ENCODE results near the gene RPUSD4. TPM values are rescaled to one million over a fixed set of nuclear protein-coding genes. Genes with fewer than 3 reads are reported as not detected.

RPUSD4 gene
- total RNA-seq, 4 donors from 2014 or later = 15.0 to 19.9 (median 17.6) TPM

- Histone ChIP-seq H3K27ac (replicated peaks in 1 of 4) (no peak overlapping the region), H3K4me3 (no peak overlapping the region), H3K9me3 (peaks cover 0 to 6% (median 0%) of the 10 kb centered on the region in 4 donors), H3K36me3 (no peaks in the 10 kb centered on the region), H3K4me1 (peaks cover 0 to 8% (median 3%) of the 10 kb centered on the region in 4 donors), H3K27me3 (no peaks in the 10 kb centered on the region)
- 87% methylated on average over 8 of the region's 8 CpGs for WGBS
- intact Hi-C loops (cut with DNase I) = no loop called here
- TF ChIP-seq POLR2A (IDR thresholded peaks at IDR 0.05; ENCODE audit: low read depth) (no peak), POLR2AphosphoS5 (IDR thresholded peaks at IDR 0.05) (no peak), EP300 (IDR thresholded peaks at IDR 0.05) (no peak)
- TF ChIP-seq, protein P1, sequence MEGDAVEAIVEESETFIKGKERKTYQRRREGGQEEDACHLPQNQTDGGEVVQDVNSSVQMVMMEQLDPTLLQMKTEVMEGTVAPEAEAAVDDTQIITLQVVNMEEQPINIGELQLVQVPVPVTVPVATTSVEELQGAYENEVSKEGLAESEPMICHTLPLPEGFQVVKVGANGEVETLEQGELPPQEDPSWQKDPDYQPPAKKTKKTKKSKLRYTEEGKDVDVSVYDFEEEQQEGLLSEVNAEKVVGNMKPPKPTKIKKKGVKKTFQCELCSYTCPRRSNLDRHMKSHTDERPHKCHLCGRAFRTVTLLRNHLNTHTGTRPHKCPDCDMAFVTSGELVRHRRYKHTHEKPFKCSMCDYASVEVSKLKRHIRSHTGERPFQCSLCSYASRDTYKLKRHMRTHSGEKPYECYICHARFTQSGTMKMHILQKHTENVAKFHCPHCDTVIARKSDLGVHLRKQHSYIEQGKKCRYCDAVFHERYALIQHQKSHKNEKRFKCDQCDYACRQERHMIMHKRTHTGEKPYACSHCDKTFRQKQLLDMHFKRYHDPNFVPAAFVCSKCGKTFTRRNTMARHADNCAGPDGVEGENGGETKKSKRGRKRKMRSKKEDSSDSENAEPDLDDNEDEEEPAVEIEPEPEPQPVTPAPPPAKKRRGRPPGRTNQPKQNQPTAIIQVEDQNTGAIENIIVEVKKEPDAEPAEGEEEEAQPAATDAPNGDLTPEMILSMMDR (IDR thresholded peaks at IDR 0.05) = no peak
- DNase-seq (ENCODE audit: extremely low spot score) = no peak
These were observed 34.5 kb downstream of the RPUSD4 start for GRCh38 chr11:126176853-126177470.

DNA sequence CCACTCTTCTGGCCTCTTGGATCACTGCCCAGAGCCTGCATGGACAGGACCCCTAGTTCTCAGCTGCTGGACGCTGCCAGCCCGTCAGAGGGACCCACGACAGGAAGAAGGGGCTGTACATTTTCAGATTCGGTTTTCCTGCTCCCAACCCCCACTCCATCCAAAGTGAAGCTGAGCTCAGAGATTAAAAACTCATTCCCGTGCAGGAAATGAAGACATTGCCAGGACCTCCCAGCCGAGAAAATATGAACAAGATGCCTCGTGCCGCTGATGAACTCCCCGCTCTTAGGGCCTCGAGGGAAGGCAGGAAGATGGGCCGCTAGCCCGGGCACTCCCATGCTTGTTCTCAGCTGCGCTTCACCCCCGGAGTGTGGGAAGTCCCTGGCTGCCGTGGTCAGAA lies 36.1 kb downstream of the RPUSD4 start:
- Histone ChIP-seq H3K4me1 (peaks cover 0 to 8% (median 3%) of the 10 kb centered on the region in 4 donors), H3K36me3 (no peaks in the 10 kb centered on the region), H3K9me3 (peaks cover 0 to 3% (median 0%) of the 10 kb centered on the region in 4 donors), H3K4me3 (no peak overlapping the region), H3K27me3 (no peaks in the 10 kb centered on the region), H3K27ac (replicated peaks in 1 of 4) (no peak overlapping the region)
- 56% methylated on average over 11 of the region's 15 CpGs for WGBS
- intact Hi-C loops (cut with DNase I) = no loop called here
- no peak for TF ChIP-seq POLR2A (IDR thresholded peaks at IDR 0.05; ENCODE audit: low read depth)
- TF ChIP-seq, protein P1 (IDR thresholded peaks at IDR 0.05) = no peak
- TF ChIP-seq POLR2AphosphoS5 (IDR thresholded peaks at IDR 0.05) = no peak
- no peak for TF ChIP-seq EP300 (IDR thresholded peaks at IDR 0.05)
- no peak for DNase-seq (ENCODE audit: extremely low spot score)

DNA sequence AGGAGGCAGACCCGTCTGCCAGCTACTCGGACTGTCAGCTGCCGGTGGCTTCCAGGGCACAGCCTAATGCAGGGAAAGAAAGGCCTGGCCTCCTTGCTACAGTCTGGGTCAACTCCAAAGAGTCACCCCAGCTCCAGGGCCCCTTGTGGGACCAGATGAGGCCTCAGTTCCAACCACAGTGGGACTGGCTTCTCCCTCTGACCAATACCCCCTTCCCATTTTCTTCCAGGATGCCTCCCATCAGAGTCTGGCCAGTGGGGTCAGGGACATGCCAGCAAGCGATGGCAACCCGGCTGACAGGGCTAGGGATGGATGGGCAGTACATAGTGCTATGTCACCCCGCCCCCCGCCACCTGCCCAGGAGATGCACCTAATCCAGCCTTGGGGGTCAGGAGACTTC lies 36.6 kb downstream of the RPUSD4 start:
- no peaks in the 10 kb centered on the region for H3K36me3 ChIP-seq
- TF ChIP-seq POLR2A (IDR thresholded peaks at IDR 0.05; ENCODE audit: low read depth) (no peak), EP300 (IDR thresholded peaks at IDR 0.05) (no peak), POLR2AphosphoS5 (IDR thresholded peaks at IDR 0.05) (no peak)
- TF ChIP-seq, protein P1 (IDR thresholded peaks at IDR 0.05) = no peak
- no peak overlapping the region for H3K4me3 ChIP-seq
- no peak for DNase-seq (ENCODE audit: extremely low spot score)
- H3K4me1 ChIP-seq = peaks cover 0 to 8% (median 3%) of the 10 kb centered on the region in 4 donors
- intact Hi-C loops (cut with DNase I) = no loop called here
- 100% methylated on average over 7 of the region's 7 CpGs for WGBS
- no peak overlapping the region for H3K27ac ChIP-seq (replicated peaks in 1 of 4)
- no peaks in the 10 kb centered on the region for H3K9me3 ChIP-seq
- no peaks in the 10 kb centered on the region for H3K27me3 ChIP-seq

GRCh38 chr11:126173257-126173656 lies 38.2 kb downstream of the RPUSD4 start:
- H3K27ac ChIP-seq (replicated peaks in 1 of 4) = no peak overlapping the region
- H3K27me3 ChIP-seq = no peaks in the 10 kb centered on the region
- no peak overlapping the region for H3K4me3 ChIP-seq
- WGBS = 85% methylated on average over 9 of the region's 9 CpGs
- H3K9me3 ChIP-seq = no peaks in the 10 kb centered on the region
- intact Hi-C loops (cut with DNase I) = no loop called here
- no peaks in the 10 kb centered on the region for H3K36me3 ChIP-seq
- DNase-seq (ENCODE audit: extremely low spot score) = no peak
- H3K4me1 ChIP-seq = peaks cover 0 to 8% (median 3%) of the 10 kb centered on the region in 4 donors
- TF ChIP-seq, protein P1 (IDR thresholded peaks at IDR 0.05) = no peak
- TF ChIP-seq EP300 (IDR thresholded peaks at IDR 0.05) (no peak), POLR2A (IDR thresholded peaks at IDR 0.05; ENCODE audit: low read depth) (no peak)

DNA sequence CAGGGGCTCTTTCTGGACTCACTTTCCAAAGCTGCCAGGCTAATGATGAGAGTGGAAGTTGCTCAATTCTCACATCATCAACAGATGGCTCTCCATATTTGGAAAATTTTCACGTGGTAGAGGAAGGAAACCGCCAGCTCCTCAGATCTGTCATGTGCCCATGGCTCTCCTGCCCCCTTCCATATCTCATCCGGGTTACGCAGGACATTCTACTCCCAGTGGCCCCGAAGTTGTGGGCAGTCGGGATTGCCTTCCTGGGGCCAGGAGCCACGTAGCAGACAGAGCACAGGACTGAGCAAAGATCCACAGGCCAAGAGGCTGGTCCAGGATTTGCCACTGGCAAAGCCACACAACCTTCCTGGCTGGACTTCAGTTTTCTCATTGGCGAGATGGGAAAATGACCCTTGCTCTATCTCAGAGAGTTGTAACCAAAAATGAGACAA lies 38.8 kb downstream of the RPUSD4 start:
- Histone ChIP-seq H3K27ac (replicated peaks in 1 of 4) (no peak overlapping the region), H3K4me3 (no peak overlapping the region), H3K36me3 (no peaks in the 10 kb centered on the region), H3K27me3 (no peaks in the 10 kb centered on the region), H3K4me1 (peaks cover 0 to 8% (median 3%) of the 10 kb centered on the region in 4 donors), H3K9me3 (no peaks in the 10 kb centered on the region)
- WGBS = 88% methylated on average over 8 of the region's 8 CpGs
- intact Hi-C loops (cut with DNase I) = no loop called here
- no peak for DNase-seq (ENCODE audit: extremely low spot score)
- TF ChIP-seq POLR2A (IDR thresholded peaks at IDR 0.05; ENCODE audit: low read depth) = no peak
- no peak for TF ChIP-seq EP300 (IDR thresholded peaks at IDR 0.05)
- no peak for TF ChIP-seq POLR2AphosphoS5 (IDR thresholded peaks at IDR 0.05)
- TF ChIP-seq, protein P1 (IDR thresholded peaks at IDR 0.05) = no peak

Data from esophagus muscularis mucosa (tissue), 4 donors.